HG03095 (cell line): Measurements from ENCODE around the gene STARD9.

Source experiments
- ATAC-seq: cut with Tn5 transposase; IDR thresholded peaks from one replicate; pipeline ENCODE4 v1.9.1; 2021; ENCODE audit warnings: moderate library complexity; ENCODE audit not compliant: unreplicated experiment

Gene STARD9

DNA sequence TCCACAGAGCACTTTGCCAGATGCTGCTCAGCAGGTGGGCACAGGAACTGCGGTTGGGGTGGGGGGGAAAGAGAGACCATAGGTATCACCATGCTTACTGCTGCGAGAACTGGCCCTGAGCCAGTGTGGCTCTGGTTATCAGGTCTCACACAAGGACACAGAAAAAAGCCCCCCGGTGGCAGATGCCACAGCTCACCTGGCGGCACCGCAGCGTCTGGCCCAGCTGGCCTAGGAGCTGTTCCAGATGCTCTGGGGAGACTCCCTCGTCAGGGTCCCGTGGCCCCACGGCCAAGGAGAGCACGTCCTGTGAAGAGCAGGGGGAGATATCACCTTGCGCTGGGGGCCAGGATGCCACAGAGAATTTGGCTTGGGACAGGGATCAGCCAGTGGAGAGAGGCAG lies 150.7 kb downstream of the STARD9 start:
- no peak for ATAC-seq

DNA sequence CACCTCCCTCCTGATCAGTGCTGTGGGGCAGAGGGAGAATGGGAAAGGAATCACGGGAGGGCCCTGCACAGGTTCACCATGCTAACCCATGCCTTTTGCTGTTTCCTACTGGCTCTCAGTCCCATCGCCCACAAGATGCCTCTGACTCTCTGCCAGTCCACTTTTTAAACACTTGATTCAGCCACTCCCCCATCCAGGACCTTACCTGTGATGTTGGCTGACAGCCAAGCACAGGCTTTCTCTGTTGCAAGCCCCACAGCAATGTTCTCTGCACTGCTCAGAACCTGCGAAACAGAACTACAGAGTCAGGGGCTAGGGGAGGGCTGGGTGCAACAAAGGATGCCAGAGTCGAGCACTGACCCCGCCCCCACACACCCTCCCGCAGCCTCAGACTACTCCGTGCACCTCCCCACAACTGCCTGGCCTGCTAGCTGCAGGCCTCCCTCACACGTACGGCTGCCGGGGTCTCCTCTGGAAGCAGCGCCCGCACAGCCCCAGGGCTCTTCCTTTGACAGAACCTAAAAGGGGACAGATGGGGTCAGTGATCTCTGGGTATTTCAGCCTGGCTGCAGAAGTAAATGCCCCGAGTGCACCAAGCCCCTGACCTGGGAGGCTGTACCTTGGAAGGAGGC lies 152.5 kb downstream of the STARD9 start:
- ATAC-seq, result no peak

DNA sequence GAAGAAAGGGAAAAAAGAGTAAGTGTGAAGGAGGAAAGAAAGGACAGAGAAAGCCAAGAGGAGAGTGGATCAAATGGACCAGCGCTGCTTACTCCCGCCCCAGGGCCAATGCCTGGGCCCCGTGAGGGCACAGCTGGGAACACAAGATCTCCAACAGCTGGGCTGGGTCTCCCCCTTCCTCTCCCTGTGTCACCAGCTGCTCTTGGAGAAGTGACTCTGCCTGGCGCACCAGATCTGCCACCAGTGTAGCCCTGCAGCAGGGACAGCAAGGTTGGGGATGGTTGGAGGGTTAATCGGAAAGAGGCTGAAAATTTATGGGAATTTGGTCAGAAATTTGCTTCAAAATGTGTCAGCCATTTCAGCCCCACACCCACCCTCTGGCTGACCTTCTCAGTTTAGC lies 153.2 kb downstream of the STARD9 start:
- ATAC-seq, result no peak

DNA sequence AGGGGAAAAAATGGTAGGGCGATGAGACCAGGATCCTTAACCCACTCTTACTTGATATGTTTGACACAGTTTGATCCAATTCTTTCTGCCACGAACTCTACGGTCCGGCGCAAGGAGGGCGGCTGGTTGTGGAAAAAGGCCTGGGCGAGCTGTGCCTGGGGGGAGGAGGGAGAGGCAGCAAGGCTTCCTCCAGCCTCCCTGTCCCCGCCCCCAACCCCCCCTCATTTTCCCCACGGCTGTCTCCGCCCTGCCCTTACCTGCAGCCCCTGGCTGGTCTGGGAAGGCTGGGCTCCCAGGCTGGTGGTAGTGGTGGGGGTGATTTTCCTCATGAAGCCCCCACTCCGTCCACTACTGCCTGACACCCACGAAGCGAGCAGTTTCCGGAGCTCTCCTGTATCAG lies 153.6 kb downstream of the STARD9 start:
- ATAC-seq, result no peak

DNA sequence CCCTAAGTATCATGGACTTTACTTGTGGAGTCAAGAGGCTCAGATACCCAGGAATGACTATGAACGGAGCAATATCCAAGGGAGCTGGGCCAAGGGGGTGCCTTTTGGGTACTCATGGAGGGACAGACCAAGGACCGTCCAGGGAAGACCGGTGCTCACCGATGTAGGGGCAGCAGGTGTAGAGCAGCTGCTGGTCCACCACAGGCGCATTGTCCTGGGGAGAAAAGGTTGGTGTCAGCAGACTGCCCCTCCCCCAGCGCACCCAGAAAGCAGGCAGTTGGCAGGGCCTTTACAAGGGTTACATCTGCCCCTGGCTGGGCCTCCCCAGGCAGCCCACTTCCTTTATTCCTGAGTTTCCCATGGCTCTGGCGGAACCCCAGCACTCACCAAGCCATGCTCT lies 154.0 kb downstream of the STARD9 start:
- no peak for ATAC-seq

DNA sequence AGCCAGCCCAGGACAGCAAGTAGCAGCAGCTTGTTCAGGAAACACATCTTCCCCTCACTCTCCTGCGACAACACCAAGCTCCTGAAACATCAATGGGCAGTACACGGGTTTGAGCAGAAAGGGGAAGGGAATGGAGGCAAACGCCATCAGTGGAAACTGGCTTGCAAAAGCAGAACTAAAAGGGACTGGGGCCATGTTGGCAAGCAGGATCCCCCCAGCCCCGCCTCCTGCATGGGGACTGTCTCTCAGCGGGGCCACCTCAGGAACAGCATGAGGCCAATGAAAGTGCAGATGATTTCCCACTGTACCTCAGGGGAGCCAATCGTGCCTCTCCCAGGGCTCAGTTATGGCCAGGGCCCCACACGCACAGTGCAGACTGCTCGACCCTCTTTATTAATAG lies 154.7 kb downstream of the STARD9 start:
- ATAC-seq, result no peak

DNA sequence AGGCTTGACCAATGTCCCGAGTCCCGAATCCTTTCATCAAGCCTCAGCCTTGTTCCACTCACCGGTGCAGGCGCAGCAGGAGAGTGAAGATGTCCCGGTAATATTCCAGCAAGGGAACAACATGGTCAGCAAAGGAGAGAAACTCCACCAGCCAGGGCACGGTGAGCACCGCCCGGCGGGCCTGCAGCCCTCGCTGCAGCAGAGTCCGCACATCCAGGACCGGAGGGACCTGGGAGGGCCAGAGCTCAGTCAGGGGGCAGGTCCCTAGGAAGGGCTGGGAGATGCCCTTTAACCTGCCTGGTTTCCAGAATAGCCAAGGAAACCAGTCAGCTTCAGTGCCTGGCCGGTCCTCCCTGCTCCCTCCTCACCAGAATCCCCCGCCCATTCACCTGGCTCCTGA lies 155.1 kb downstream of the STARD9 start:
- no peak for ATAC-seq

DNA sequence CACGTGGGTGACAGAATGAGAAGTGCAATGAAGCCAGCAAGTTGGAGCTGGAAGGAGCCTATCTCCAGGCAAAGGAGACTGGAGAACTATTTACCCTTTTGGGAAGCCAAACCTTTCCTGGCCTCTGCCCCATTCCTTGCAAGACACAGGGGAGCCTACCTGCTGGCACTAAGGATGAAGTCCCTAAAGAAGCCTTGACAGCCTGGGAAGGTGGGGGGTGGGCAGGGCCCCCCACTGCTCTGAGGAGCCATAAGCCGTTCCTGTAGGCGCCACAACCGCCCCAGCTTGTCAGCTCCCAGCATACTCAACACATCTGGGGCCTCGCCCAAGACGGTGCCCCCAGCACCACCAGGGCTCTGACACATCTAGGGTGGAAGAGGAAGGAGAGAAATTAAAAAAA lies 156.1 kb downstream of the STARD9 start:
- ATAC-seq, result no peak

DNA sequence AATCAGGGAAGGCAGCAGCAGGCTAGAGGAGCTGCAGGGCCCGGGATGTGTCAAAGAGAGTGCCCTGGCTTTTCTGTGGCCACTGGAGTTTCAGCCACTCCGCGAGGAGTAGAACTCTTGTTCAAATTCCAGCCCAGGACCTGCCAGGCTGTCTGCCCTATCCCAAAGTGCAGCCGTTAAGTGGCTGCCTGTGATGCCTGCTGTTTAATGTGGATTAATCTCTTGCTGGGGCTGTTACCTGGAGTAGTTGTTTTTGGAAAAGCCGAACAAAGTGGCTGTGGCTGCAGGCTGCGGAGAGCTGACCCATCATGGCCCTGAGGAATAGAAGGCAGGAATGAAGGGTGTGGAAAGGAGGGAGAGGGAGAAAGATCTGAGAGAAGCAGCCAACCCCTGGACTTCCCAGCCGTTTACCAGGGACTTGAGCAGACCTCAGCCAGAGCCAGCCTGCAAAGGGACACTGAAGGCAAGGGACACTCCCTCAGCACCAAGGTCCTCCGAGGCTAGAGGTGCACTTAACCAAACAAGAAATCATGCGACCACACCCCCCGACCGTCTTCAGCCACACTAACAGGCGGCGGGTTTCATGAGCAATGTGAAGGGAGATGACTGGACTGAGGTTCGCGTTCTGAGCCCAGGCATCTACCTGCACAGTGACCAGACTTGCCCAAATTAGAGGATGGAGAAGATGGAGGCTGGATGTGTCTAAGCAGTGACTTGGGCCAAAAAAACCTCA lies 156.9 kb downstream of the STARD9 start:
- no peak for ATAC-seq

DNA sequence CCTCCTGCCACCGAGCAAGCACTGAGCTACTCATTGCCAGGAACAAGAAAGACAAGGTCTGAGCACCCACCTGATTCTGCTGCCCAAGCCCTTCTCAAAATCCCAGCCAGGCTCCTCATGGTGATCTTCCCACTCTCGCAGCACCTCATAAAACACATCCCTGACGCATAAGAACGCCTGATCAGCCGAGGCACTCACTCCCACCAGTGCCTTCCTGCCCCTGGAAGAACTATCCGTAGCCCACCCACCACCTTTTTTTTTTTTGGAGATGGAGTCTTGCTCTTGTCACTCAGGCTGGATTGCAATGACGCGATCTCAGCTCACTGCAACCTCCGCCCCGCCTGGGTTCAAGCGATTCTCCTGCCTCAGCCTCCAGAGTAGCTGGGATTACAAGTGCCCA lies 157.6 kb downstream of the STARD9 start:
- no peak for ATAC-seq

DNA sequence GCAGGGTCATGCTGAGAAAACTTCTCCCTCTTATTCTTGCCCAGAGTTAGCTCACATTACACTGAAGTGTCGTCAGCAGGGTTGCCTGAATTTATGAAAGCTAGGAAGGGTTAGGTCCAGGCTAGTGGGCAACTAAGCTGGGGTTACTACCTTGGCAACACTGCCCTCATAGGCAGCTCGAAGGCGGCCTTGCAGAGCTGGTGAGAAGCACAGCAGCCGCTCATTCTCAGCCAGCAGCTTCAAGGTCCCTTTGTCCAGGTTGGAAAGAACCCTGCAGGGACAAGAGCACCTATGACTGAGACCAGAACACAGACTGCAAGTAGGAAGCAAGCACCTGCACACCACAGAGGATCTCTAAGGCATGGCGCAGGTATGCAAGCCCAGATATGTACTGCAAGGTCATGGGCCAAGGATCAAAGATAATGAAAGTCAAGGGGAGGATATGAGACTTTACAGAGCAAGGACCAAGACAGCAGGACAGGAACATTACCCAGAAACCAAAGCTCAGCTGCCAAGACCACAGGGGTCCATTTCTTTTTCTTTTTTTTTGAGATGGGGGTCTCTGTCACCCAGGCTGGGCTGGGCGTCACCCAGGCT lies 158.8 kb downstream of the STARD9 start:
- no peak for ATAC-seq

DNA sequence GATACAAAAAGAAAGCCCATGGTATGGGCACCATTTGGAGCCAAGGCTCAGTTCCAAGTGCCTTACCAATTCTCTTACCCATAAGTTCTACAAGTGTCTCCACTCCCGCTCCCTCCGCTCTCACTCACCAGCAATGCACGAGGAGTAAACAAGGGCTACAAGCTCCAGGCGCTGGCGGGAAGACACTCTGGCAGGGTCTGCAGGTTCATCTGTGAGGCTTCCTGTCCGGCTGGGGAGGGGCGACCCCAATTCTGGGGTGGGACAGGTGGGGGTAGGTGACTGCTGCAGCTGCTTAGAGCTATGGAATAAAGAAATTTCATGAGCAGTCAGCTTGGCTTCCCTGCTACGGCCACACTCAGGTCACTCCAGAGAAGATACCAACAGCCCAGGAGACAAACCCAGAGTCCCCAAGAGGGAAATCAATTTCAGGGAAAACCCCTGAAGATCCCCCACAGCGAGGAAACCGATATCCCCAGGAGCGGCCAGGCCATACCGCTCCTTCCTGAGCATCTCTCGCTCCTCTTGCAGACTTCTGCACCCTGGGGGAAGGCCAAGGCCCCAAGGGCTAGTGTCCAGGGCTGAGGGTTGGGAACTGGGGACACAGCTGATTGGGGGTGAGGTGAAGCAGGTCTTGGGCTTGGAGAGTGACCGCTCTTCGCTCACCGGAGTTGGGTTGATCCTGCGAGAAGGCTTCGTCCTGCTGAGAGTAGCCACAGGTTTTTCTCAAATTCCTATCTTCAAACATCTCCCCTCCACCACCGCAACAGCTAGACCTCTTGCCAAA lies 160.2 kb downstream of the STARD9 start:
- no peak for ATAC-seq

DNA sequence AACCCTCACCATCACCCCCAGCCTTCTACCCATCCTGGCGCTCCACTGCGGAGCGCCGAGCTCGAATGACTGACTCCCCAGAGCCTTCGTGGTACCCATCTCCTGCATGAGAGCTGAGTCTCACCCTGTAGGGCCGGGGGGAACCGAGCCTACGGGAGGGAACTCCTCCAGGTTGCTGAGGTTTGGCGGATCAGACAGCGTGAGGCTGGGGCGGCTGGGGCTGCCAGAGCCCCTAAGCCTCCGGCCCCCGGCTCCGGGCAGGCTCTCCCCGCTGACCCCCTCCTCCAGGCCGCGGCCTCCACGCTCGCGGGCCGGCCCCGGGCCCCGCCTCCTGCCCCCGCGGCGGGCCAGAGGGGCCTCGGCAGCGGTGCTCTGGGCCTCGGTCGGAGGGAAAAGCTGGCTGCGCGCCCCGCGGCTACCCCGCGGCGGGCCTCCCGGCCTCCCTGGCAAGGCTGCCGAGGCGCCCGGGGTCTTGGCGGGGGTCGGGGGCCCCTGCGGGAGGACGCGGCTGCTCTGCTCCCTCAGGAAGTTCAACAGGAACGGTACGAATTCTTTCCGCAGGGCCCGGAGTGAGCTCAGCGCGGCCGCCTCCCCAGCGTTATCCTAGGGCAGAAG lies 160.9 kb downstream of the STARD9 start:
- peak; percentile 30 for ATAC-seq

DNA sequence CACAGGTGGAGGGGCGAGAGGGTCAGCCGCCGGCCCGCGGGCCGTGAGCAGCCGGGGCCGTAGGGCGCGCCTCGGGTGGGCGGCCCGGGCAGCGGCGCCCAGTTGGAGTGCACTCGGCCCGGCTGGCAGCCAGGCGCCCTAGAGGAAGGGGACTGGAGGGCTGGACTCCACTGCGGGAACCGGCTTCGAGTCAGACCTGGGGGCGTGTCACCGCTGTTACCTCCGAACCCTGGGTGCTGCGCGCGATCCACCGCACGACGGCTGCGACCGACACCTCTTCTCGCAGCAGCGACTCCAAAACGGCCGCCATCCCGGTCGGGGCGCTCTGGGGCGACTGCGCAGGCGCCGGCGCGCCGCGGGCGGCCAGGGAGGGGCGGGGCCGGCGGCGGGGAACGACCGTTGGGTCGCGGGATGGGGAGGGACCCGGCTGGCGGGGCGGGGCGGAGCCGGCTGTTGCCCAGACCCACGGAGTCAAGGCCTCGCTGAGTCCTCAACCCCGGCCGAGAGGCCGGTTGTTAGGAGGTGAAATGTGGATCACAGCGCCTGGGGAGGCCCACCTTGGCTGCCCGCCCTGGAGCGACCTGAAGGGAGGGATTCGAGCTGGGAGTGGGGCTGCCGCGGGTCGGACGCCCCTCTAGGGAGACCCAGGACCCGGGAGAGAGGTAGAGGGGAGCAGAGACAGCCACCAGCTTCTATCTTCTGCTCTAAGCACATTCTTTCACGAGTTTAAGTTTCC lies 161.6 kb downstream of the STARD9 start, which contains the start of gene CDAN1:
Gene CDAN1, minus strand, starts transcription at position 336 of the 736 bp plus-strand sequence. Its CDS starts 26 bp downstream, at position 310.
- peak; percentile 76 for ATAC-seq

DNA sequence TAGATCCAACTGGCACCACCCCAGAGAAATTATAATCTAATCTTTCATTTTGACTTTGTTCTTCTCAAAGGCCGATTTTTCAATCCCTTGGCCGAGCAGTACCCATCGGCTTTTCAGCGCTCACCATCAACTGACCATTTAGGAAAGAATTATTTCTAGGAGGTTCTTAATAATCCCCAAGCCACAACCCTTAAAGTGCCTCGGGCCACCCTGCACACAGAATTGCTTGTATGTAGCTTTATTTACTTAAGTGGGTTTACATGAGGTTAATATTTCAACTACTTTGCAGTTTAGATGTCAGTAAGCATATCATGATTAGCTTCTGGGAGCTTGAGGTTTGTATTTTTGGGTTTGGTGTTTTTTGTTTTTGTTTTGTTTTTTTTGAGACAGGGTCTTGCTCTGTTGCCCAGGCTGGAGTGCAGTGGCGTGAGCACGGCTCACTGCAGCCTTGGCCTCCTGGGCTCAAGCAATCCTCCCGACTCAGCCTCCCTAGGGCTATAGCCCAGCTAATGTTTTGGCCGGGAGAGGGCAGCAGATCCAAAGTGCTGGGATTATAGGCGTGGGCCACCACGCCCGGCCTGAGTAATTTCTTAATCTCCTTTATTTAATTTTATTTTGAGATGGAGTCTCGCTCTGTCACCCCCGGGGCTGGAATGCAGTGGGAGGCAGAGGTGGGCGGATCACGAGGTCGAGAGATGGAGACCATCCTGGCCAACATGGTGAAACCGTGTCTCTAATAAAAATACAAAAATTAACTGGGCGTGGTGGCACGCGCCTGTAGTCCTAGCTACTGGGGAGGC lies 162.3 kb downstream of the STARD9 start:
- ATAC-seq, result no peak

DNA sequence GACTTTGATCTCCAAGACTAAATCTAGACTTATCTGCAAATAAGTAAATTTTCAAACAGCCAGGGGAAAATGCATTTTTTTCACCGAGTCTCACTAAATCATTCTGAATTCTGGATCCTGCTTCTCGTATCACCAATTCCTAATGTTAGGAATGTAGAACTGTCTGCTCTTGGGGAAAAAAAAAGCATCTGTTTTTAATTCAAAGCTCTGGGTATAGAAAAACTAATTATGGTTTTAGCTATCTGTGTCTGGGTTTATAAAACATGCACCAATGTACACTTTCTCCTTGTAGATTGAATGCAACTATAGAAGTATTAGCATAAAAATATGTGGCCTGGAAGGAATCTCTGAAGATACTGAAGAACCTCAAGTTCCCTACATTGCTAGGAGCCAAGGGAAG lies 166.3 kb downstream of the STARD9 start:
- ATAC-seq, result no peak

DNA sequence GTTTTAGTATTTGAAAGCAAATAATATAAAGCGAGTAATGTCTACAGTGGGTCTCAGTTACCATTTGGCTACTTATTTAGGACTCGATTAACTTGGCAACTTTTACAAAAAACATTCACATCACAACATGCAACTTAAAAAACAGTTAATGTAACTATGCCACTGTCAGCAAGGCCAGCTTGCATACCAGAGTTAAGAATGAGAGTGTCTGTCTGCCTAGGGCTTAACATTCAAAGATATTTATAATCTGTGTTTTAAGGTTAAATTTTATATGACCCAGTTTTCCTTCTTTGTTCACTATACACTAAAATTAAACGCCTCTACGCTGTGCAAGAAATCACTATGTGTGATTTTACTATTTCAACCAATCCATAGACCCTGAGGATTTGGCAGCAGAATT lies 166.7 kb downstream of the STARD9 start:
- no peak for ATAC-seq

DNA sequence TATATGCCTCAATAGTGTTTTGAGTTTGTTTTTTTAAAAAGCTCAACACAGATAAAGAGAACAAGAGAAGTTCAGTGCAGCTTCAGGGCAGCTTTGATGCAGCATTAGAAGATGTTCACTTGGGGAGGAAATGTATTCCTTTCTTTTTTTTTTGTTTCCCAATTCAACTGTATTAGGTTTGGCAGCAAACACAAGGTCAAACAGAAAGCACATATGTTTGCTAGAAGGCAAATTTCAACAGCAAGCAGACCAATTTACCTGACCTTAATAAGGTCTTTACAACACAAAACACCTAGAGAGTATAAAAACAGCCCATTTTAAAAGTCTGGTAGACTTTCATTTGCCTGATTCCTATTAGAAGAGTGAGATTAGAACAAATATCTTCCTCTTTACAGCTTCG lies 168.8 kb downstream of the STARD9 start:
- ATAC-seq, result no peak

DNA sequence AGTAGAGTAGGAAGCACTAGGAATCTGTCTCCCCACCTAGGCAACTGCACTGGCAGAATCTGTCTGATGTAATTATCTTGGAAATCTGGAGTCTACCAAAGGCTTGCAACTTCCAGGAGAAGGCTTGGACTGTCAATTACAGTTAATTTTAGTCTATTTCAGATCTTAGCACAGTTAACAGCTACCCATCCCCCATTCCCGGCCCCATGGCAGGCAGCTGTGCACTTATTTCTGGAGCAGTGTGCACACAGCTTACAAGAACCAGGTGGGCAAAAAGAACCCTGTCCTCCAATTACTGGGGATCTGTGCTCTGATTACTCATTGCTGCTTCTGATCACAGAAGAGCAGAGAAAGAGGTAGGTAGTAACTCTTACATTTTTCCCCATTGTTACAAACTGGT lies 173.9 kb downstream of the STARD9 start:
- ATAC-seq, result no peak

DNA sequence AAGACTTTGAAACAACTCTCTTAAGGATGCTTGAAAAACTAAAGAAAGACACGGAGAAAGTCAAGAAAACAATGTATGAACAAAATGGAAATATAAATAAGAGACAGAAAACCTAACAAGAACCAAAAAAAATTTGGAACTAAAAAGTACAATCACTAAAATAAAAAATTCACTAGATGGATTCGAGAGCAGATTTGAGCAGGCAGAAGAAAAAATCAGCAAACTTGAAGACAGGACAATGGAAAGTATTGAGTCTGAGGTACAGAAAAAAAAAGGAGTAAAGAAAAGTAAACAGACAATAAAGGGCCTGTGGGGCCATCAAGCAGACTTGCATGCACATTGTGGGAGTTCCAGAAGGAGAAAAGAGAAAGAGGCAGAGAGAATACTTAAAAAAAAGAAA lies 174.9 kb downstream of the STARD9 start:
- ATAC-seq, result no peak
